ENCODE data around the gene RFT1.

GRCh38 chr3:53074366-53074696 is 55.9 kb downstream of the RFT1 start:
- no peak for TF ChIP-seq CTCF (IDR thresholded peaks at IDR 0.05; ENCODE audit: low read depth, low read length, poor library complexity, severe bottlenecking)
- no peak for TF ChIP-seq EZH2phosphoT487 (IDR thresholded peaks at IDR 0.05; ENCODE audit: borderline replicate concordance, low read length)

Measured in DOHH2 (cell line).